ENCODE data around the gene UBE3D.
"Not testable (repeated sequence)": the region's sequence is repeated elsewhere in the genome, so short reads cannot be mapped to it uniquely, and the experiment has no call there.

The UBE3D gene

GRCh38 chr6:82951389-82951788, 114.3 kb downstream of the UBE3D start:
- DNase-seq: no peak
- H3K36me3 Mint-ChIP-seq (ENCODE audit: low read depth): peaks cover 51% of the 10 kb centered on the region
- no peak overlapping the region for H3K27ac Mint-ChIP-seq
- peaks cover 5% of the 10 kb centered on the region for H3K9me3 Mint-ChIP-seq
- no peak overlapping the region for H3K4me3 Mint-ChIP-seq
- no peak for ATAC-seq
- H3K27me3 Mint-ChIP-seq: no peaks in the 10 kb centered on the region
- no peaks in the 10 kb centered on the region for H3K4me1 Mint-ChIP-seq

GRCh38 chr6:82930915-82931314, 134.7 kb downstream of the UBE3D start:
- not testable (repeated sequence) for H3K4me1 Mint-ChIP-seq, H3K27me3 Mint-ChIP-seq, H3K27ac Mint-ChIP-seq, DNase-seq, ATAC-seq, H3K4me3 Mint-ChIP-seq
- Mint-ChIP-seq H3K9me3 (peaks cover 45% of the 10 kb centered on the region), H3K36me3 (ENCODE audit: low read depth) (peaks cover 59% of the 10 kb centered on the region)

- Mint-ChIP-seq H3K9me3 (peaks cover 12% of the 10 kb centered on the region), H3K4me1 (no peaks in the 10 kb centered on the region), H3K36me3 (ENCODE audit: low read depth) (peaks cover 30% of the 10 kb centered on the region)
Observed at GRCh38 chr6:82924799-82925535, 140.7 kb downstream of the UBE3D start.

GRCh38 chr6:82921258-82921657, 144.4 kb downstream of the UBE3D start:
- no peak overlapping the region for H3K27ac Mint-ChIP-seq
- DNase-seq (no peak), ATAC-seq (no peak)
- no peaks in the 10 kb centered on the region for H3K27me3 Mint-ChIP-seq
- H3K4me1 Mint-ChIP-seq: no peaks in the 10 kb centered on the region
- peaks cover 9% of the 10 kb centered on the region for H3K9me3 Mint-ChIP-seq
- H3K36me3 Mint-ChIP-seq (ENCODE audit: low read depth): peaks cover 34% of the 10 kb centered on the region
- no peak overlapping the region for H3K4me3 Mint-ChIP-seq

More at GRCh38 chr6:82924799-82925535, 140.7 kb downstream of the UBE3D start:
- Mint-ChIP-seq H3K27ac (no peak overlapping the region), H3K27me3 (no peaks in the 10 kb centered on the region), H3K4me3 (no peak overlapping the region)
- no peak for ATAC-seq
- DNase-seq: no peak

- ATAC-seq (no peak), DNase-seq (no peak)
- Mint-ChIP-seq H3K4me1 (no peaks in the 10 kb centered on the region), H3K27me3 (no peaks in the 10 kb centered on the region), H3K36me3 (ENCODE audit: low read depth) (peaks cover 27% of the 10 kb centered on the region), H3K27ac (no peak overlapping the region), H3K4me3 (no peak overlapping the region), H3K9me3 (peaks cover 9% of the 10 kb centered on the region)
Observed at GRCh38 chr6:82917346-82918064, 148.1 kb downstream of the UBE3D start.

GRCh38 chr6:82915666-82916065, 150.0 kb downstream of the UBE3D start:
- no peak for ATAC-seq
- no peaks in the 10 kb centered on the region for H3K4me1 Mint-ChIP-seq
- DNase-seq: no peak
- peaks cover 17% of the 10 kb centered on the region for H3K36me3 Mint-ChIP-seq (ENCODE audit: low read depth)
- peaks cover 8% of the 10 kb centered on the region for H3K9me3 Mint-ChIP-seq
- H3K27ac Mint-ChIP-seq: no peak overlapping the region
- no peak overlapping the region for H3K4me3 Mint-ChIP-seq
- H3K27me3 Mint-ChIP-seq: no peaks in the 10 kb centered on the region

GRCh38 chr6:82914511-82914910, 151.1 kb downstream of the UBE3D start:
- no peaks in the 10 kb centered on the region for H3K4me1 Mint-ChIP-seq
- DNase-seq (no peak), ATAC-seq (no peak)
- peaks cover 5% of the 10 kb centered on the region for H3K9me3 Mint-ChIP-seq
- H3K36me3 Mint-ChIP-seq (ENCODE audit: low read depth): peaks cover 10% of the 10 kb centered on the region
- H3K27me3 Mint-ChIP-seq: no peaks in the 10 kb centered on the region
- no peak overlapping the region for H3K4me3 Mint-ChIP-seq
- H3K27ac Mint-ChIP-seq: no peak overlapping the region

GRCh38 chr6:82910820-82911219, 154.8 kb downstream of the UBE3D start:
- H3K36me3 Mint-ChIP-seq (ENCODE audit: low read depth): no peaks in the 10 kb centered on the region
- no peaks in the 10 kb centered on the region for H3K4me1 Mint-ChIP-seq
- no peak for ATAC-seq
- DNase-seq: no peak
- H3K27me3 Mint-ChIP-seq: no peaks in the 10 kb centered on the region
- H3K4me3 Mint-ChIP-seq: no peak overlapping the region
- no peaks in the 10 kb centered on the region for H3K9me3 Mint-ChIP-seq
- no peak overlapping the region for H3K27ac Mint-ChIP-seq

GRCh38 chr6:82910395-82910794, 155.2 kb downstream of the UBE3D start:
- Mint-ChIP-seq H3K27me3 (no peaks in the 10 kb centered on the region), H3K4me3 (no peak overlapping the region), H3K4me1 (no peaks in the 10 kb centered on the region), H3K36me3 (ENCODE audit: low read depth) (no peaks in the 10 kb centered on the region), H3K9me3 (no peaks in the 10 kb centered on the region), H3K27ac (no peak overlapping the region)
- no peak for DNase-seq
- no peak for ATAC-seq

GRCh38 chr6:82909551-82909950, 156.1 kb downstream of the UBE3D start:
- Mint-ChIP-seq H3K27ac (no peak overlapping the region), H3K36me3 (ENCODE audit: low read depth) (no peaks in the 10 kb centered on the region), H3K4me3 (no peak overlapping the region), H3K9me3 (no peaks in the 10 kb centered on the region), H3K27me3 (no peaks in the 10 kb centered on the region), H3K4me1 (no peaks in the 10 kb centered on the region)
- DNase-seq (no peak), ATAC-seq (no peak)

- no peaks in the 10 kb centered on the region for H3K27me3 Mint-ChIP-seq
- H3K36me3 Mint-ChIP-seq (ENCODE audit: low read depth): no peaks in the 10 kb centered on the region
- no peak overlapping the region for H3K27ac Mint-ChIP-seq
- no peaks in the 10 kb centered on the region for H3K9me3 Mint-ChIP-seq
- ATAC-seq (no peak), DNase-seq (no peak)
- H3K4me3 Mint-ChIP-seq: no peak overlapping the region
- no peaks in the 10 kb centered on the region for H3K4me1 Mint-ChIP-seq
Observed at GRCh38 chr6:82908661-82909060, 157.0 kb downstream of the UBE3D start.

- H3K36me3 Mint-ChIP-seq (ENCODE audit: low read depth): peaks cover 3% of the 10 kb centered on the region
- no peak overlapping the region for H3K4me3 Mint-ChIP-seq
- no peak for DNase-seq
- no peaks in the 10 kb centered on the region for H3K9me3 Mint-ChIP-seq
- H3K27ac Mint-ChIP-seq: no peak overlapping the region
- no peaks in the 10 kb centered on the region for H3K4me1 Mint-ChIP-seq
- no peaks in the 10 kb centered on the region for H3K27me3 Mint-ChIP-seq
- no peak for ATAC-seq
Observed at GRCh38 chr6:82906951-82907350, 158.7 kb downstream of the UBE3D start.

GRCh38 chr6:82906489-82906888, 159.2 kb downstream of the UBE3D start:
- Mint-ChIP-seq H3K27me3 (no peaks in the 10 kb centered on the region), H3K36me3 (ENCODE audit: low read depth) (peaks cover 3% of the 10 kb centered on the region), H3K9me3 (no peaks in the 10 kb centered on the region), H3K4me3 (no peak overlapping the region), H3K27ac (no peak overlapping the region), H3K4me1 (no peaks in the 10 kb centered on the region)
- ATAC-seq (no peak), DNase-seq (no peak)

- H3K36me3 Mint-ChIP-seq (ENCODE audit: low read depth): peaks cover 5% of the 10 kb centered on the region
- no peaks in the 10 kb centered on the region for H3K4me1 Mint-ChIP-seq
- H3K4me3 Mint-ChIP-seq: no peak overlapping the region
- H3K27ac Mint-ChIP-seq: no peak overlapping the region
- H3K9me3 Mint-ChIP-seq: no peaks in the 10 kb centered on the region
- DNase-seq: no peak
- no peak for ATAC-seq
- H3K27me3 Mint-ChIP-seq: no peaks in the 10 kb centered on the region
Observed at GRCh38 chr6:82904860-82905259, 160.8 kb downstream of the UBE3D start.

GRCh38 chr6:82904257-82904656, 161.4 kb downstream of the UBE3D start:
- no peak overlapping the region for H3K27ac Mint-ChIP-seq
- ATAC-seq (no peak), DNase-seq (no peak)
- H3K4me3 Mint-ChIP-seq: no peak overlapping the region
- no peaks in the 10 kb centered on the region for H3K27me3 Mint-ChIP-seq
- no peaks in the 10 kb centered on the region for H3K9me3 Mint-ChIP-seq
- H3K36me3 Mint-ChIP-seq (ENCODE audit: low read depth): peaks cover 5% of the 10 kb centered on the region
- no peaks in the 10 kb centered on the region for H3K4me1 Mint-ChIP-seq

All from activated naive CD8-positive, alpha-beta T cell treated with anti-CD3 and anti-CD28 coated beads, Interleukin-2, amount 50 U/mL, for 24 hours (primary cell).